IPS-20b (cell line): ENCODE results near the gene HNF1B.

Experiments used
- H3K27ac ChIP-seq: one replicate; pipeline ENCODE4 v1.5.1; 2013; ENCODE audit warnings: low read length
- H3K27me3 ChIP-seq: 2 replicates; pipeline ENCODE4 v1.6.1; 2013; ENCODE audit warnings: mild to moderate bottlenecking, low read length, inconsistent platforms; ENCODE audit not compliant: insufficient read depth
- H3K36me3 ChIP-seq: 2 replicates; pipeline ENCODE4 v1.6.1; 2013; ENCODE audit warnings: low read depth, mild to moderate bottlenecking, inconsistent platforms, low read length, moderate library complexity; ENCODE audit not compliant: insufficient read depth
- H3K4me1 ChIP-seq: 2 replicates; pipeline ENCODE4 v1.6.1; 2013; ENCODE audit warnings: mild to moderate bottlenecking, control low read depth, inconsistent platforms, low read length, moderate library complexity; ENCODE audit not compliant: insufficient read depth
- H3K4me3 ChIP-seq: 2 replicates; pipeline ENCODE4 v1.5.1; 2013; ENCODE audit warnings: mild to moderate bottlenecking, low read length, inconsistent platforms
- H3K9ac ChIP-seq: 2 replicates; pipeline ENCODE4 v1.6.1; 2013; ENCODE audit warnings: low read depth, mild to moderate bottlenecking, inconsistent platforms, low read length, moderate library complexity
- H3K9me3 ChIP-seq: 2 replicates; pipeline ENCODE4 v1.6.1; 2013; ENCODE audit warnings: mild to moderate bottlenecking, low read depth, low read length, inconsistent platforms; ENCODE audit not compliant: insufficient read depth

HNF1B gene

DNA sequence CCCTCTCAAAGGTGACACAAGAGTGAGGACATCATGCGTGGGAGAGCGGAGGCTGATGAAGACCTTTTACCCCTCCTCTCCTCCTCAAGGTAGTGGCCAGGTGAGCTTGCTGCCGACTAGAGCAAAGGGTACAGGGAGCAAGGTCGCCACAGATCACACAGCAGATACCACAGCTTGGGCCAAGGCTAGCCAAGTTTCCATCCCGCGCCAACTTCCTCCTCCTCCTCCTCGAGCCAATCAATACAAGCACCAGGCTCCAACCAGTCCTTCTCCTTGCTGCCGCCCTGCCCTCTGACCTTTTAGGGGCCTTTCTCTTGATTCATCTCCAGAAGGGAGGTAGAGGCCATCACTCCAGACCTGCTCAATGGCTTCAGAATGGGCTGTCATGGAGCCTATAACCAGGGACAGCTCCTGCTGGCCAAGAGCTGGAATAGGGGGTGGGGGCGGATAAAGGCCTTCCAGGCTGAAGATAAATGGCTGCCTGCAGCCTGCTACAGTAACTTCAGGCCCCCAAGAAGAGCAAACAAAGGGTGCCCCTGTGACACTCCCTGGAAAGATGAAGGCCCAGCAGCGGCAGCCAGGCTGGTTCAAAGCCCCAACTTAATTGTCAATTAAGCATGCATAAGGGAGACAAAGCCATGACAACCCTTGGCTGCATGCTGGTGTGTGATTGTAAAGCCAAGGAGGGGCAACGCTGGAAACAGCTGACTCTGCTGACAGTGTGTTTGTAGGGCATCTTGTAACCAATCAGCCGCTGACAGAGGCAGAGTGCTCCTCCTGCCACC lies 17.8 kb downstream of the HNF1B start:
- Histone ChIP-seq H3K27me3 (peaks cover 40% of the 10 kb centered on the region), H3K9me3 (no peaks in the 10 kb centered on the region), H3K36me3 (no peaks in the 10 kb centered on the region)

DNA sequence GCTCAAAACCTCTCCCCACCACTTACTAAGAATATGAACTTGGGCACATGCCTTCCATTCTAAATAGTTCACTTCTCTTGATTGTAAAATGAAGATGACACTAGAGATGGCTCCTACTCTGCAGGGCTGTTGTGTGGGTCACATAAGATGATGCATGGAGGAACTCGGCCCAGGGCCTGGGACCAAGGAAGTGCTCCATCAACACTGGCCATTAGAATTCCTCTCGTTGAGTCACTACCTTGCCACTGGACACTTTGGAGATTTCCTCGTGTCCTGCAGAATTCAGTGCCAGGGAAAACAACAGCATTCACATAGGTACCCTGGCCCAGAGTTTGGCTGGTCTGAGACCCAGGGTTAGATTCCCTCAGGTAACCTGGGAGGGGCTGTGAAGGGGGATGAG lies 18.6 kb downstream of the HNF1B start:
- Histone ChIP-seq H3K27ac (no peak overlapping the region), H3K4me1 (peaks cover 3% of the 10 kb centered on the region; the same call in 1 of the 2 replicates), H3K4me3 (no peak overlapping the region), H3K9me3 (no peaks in the 10 kb centered on the region), H3K27me3 (peaks cover 32% of the 10 kb centered on the region), H3K36me3 (no peaks in the 10 kb centered on the region), H3K9ac (no peak overlapping the region)

More for the DNA sequence above, 17.8 kb downstream of the HNF1B start:
- no peak overlapping the region for H3K9ac ChIP-seq
- H3K4me1 ChIP-seq = peaks cover 3% of the 10 kb centered on the region; the same call in 1 of the 2 replicates
- no peak overlapping the region for H3K4me3 ChIP-seq
- H3K27ac ChIP-seq = no peak overlapping the region

DNA sequence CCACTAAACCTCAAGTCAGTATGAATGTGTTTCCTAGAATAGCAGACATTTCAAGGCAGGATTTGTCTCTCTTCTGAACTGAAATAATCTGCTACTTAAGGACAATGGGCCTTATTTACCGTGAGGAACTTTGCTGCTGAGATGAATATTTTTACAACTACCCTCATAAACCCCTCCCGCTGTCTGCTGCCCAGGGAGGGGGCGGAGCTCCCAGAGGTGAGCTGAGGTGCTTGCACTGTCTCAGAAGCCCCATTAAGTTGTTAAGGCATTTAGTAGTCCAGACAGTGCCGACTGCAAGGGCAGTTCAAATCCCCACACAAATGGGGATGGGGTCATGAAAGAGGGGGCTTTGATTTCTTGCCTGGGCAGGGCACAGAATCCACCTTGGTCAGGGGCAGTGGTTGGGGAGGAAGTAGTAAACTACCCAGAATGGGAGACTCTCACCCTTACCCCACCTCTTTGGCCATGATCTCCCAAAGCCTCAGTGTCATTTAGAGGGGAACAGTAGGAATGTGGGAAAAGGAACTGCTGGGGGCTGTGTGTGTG lies 19.2 kb downstream of the HNF1B start:
- Histone ChIP-seq H3K4me1 (peaks cover 3% of the 10 kb centered on the region; the same call in 1 of the 2 replicates), H3K4me3 (no peak overlapping the region), H3K9ac (no peak overlapping the region), H3K36me3 (no peaks in the 10 kb centered on the region), H3K27me3 (peaks cover 26% of the 10 kb centered on the region), H3K27ac (no peak overlapping the region), H3K9me3 (no peaks in the 10 kb centered on the region)

DNA sequence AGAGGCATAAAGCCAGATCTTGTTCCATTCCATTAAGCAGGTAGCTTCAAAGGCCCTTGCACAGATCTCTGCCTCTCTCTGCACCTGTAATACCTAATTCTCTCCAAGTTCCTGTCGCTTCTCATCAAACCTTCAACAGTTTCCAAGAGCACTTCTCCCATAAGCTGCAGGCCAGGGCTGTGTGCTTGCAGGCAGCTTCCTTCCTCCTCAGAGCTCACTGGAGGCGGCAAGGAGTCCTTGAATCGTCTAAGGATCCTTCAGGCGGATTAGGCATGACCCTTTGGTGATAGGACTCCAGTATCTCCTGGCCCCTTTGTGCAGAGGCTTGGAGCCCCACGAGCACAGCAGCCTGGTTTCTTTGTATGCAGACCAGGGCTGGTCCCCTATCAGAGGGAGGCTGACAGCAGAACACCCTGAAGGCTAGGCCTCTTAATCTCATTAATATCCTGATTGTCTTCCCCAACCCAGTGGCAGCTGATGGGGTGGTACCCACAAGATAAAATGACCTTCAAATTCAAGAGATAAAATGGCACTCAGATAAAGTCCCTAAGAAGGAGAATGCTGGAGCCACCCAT lies 19.8 kb downstream of the HNF1B start:
- H3K9me3 ChIP-seq = no peaks in the 10 kb centered on the region
- H3K27ac ChIP-seq = no peak overlapping the region
- H3K27me3 ChIP-seq = peaks cover 21% of the 10 kb centered on the region
- no peaks in the 10 kb centered on the region for H3K36me3 ChIP-seq
- H3K4me3 ChIP-seq = no peak overlapping the region
- H3K9ac ChIP-seq = no peak overlapping the region
- peaks cover 3% of the 10 kb centered on the region; the same call in 1 of the 2 replicates for H3K4me1 ChIP-seq

DNA sequence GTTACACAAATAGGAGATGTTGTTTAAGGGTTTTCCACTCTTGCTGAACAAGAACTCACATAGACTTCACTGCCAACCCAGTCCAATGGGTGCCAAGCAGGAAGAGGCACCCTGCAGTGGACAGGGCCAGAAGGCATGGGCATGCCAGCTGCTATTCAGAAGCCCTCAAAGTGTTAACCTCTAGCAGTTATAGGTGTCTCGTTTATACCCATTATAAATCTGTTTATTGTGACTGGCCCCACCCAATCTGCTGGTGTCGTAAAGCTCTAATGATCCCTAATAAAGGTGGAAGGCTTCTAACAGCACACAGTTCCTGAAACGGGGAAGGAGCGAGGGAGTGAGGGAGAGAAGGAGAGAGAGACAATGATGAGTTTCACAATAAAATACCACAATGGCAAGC lies 23.9 kb downstream of the HNF1B start:
- Histone ChIP-seq H3K9me3 (no peaks in the 10 kb centered on the region), H3K36me3 (no peaks in the 10 kb centered on the region), H3K4me1 (peaks cover 10% of the 10 kb centered on the region; the same call in 1 of the 2 replicates), H3K9ac (no peak overlapping the region), H3K4me3 (no peak overlapping the region), H3K27me3 (peaks cover 2% of the 10 kb centered on the region; the same call in 1 of the 2 replicates), H3K27ac (no peak overlapping the region)

DNA sequence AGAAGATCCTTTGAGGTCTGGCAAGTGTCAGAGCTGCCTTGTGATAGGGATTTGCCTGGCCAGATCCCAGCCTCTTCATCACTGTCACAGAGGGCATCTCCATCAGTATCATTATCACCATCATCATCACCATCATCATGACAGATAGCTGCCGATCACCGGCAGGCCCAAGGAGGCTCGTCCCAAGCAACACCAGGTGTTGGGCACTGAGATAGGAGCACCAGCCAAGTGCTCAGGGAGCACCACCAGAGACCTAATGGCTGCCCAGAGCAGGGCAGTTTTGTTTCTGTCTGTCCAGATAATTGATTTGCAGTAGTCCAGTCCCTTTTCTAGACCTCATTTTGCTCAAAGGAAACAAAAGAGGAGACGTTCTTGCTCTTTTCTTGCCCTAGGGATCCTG lies 25.0 kb downstream of the HNF1B start:
- Histone ChIP-seq H3K4me3 (no peak overlapping the region), H3K4me1 (peaks cover 14% of the 10 kb centered on the region), H3K9me3 (no peaks in the 10 kb centered on the region), H3K27me3 (no peaks in the 10 kb centered on the region; the same call in 1 of the 2 replicates), H3K36me3 (no peaks in the 10 kb centered on the region), H3K27ac (no peak overlapping the region), H3K9ac (no peak overlapping the region)

DNA sequence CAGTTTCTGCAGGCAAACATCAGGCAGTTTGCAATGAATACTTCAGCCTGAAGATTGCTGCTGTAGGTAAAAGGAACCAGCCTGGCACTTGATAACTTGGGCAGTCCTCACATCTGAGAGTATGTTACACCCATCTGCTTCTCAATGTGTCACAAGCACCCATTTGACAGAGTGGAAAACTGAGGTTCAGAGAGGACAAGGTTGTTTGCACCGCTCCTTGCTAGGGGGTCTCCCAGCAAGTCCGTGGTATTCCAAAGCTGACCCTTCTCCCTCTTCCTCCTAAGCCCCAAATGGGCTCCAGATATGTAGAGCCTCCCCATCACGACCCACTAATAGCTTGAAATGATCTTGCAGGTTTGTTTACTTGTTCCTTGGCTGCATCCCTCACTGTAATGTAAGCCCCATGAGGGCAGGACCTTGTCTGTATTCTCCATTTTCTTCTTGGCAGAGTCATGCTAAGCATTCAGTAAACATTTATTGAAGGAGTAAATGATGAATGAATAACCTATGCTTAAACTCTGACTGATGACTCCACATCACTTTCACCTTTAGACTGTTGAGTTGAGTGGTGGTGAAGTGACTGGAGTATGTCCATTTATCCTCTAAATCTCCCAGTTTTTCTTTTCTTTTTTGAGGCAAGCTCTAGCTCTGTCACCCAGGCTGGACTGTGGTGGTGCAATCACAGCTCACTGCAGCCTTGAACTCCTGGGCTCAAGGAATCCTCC lies 26.4 kb downstream of the HNF1B start:
- no peak overlapping the region for H3K4me3 ChIP-seq
- H3K4me1 ChIP-seq = peaks cover 16% of the 10 kb centered on the region
- no peaks in the 10 kb centered on the region for H3K36me3 ChIP-seq
- H3K9me3 ChIP-seq = no peaks in the 10 kb centered on the region
- no peaks in the 10 kb centered on the region; the same call in 1 of the 2 replicates for H3K27me3 ChIP-seq
- no peak overlapping the region for H3K9ac ChIP-seq
- no peak overlapping the region for H3K27ac ChIP-seq

DNA sequence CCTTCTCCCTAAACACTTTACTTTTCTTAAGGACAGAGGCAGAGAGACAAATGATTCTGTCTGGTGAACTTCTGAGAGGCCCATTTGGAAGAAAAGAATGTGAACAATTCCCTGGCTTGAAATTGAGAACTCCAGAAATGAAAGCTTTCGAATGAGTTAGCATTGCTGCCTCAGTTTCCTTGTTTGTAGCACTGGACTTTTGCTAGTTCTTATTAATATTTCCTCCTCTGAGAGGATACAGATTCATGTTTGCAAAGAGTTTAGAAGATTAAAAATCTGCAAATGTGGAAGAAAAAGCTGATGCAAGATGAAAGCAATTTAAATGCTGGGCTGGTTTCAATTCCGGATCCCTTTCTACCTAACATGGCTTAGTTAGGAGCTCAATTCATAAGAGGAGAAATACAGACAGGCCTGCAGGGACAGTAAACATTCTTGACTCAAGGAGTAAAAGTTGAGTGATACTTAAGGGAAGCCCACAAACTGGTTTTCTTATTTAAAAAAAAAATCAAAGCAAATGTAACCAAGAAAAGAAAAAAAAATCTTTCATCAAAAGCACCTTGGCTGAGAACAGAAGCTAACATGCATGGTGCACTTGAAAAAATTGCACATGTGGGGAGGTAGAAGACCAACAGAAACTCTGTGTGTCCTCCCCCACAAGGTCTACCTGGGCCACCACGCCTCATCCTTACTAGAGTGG lies 27.1 kb downstream of the HNF1B start:
- H3K9ac ChIP-seq = no peak overlapping the region
- peaks cover 16% of the 10 kb centered on the region for H3K4me1 ChIP-seq
- no peak overlapping the region for H3K4me3 ChIP-seq
- no peaks in the 10 kb centered on the region for H3K9me3 ChIP-seq
- H3K36me3 ChIP-seq = no peaks in the 10 kb centered on the region
- H3K27ac ChIP-seq = no peak overlapping the region
- H3K27me3 ChIP-seq = no peaks in the 10 kb centered on the region; the same call in 1 of the 2 replicates

DNA sequence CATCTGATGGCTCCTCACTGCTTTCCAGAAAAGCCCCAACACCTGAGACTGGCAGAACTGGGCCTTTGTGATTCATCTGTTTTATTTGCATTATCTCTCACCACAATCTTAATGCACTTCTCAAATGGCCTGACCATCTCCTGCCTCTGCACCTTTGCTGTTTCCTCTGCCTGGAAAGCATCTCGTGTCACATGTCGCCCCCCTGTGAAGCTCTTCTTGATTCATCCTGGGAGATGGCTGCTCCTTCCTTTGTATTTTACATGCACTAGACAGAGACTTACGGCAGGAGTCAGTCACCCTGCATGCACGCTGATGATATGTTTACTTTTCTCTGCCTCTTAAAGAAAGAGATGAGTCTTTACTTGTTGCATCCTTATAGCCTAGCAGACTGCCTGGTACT lies 30.0 kb downstream of the HNF1B start:
- Histone ChIP-seq H3K9ac (no peak overlapping the region), H3K27me3 (no peaks in the 10 kb centered on the region; the same call in 1 of the 2 replicates), H3K4me3 (no peak overlapping the region), H3K9me3 (no peaks in the 10 kb centered on the region), H3K4me1 (peaks cover 19% of the 10 kb centered on the region), H3K36me3 (no peaks in the 10 kb centered on the region), H3K27ac (no peak overlapping the region)

DNA sequence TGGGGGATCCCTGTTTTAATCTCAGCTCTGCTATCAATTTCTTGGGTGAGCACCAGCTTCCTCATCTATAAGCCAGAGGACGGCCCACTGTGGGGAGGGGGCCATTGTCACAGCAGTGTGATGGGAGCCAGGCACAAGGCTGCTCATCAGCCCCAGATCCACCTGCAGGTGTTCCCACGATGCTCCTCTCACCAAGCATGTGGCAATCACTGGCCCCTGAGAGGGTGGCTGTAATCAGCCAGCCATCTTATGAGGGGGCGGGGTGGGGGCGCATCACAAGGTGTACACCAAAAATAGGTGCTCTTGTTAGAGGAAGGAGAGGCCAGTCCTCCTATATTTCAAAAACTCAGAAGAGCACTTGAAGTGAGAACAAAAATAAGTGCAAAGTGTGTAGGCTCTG lies 31.2 kb downstream of the HNF1B start:
- Histone ChIP-seq H3K4me1 (peaks cover 19% of the 10 kb centered on the region), H3K9me3 (no peaks in the 10 kb centered on the region)

DNA sequence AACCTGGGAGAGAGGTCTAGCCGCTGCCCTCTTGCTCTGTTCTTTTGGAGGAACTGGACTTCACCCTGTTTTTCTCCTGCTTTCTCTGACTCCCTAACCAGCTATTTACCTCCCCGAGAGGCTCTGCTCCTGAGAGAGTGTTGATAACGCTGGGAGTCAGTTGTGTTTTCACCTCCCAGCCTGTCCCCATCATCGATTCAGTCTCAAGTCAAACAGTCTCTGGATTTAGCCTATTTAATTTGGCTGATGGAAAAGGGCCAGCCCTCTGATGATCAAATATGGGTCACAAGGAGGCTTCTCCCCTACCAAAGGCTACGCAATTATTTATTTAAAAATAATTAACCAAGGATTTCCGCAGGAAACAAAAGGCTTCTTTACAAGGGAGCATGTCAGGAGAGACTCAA lies 31.8 kb downstream of the HNF1B start:
- Histone ChIP-seq H3K9ac (no peak overlapping the region), H3K27ac (no peak overlapping the region), H3K36me3 (no peaks in the 10 kb centered on the region), H3K27me3 (no peaks in the 10 kb centered on the region), H3K4me1 (peaks cover 19% of the 10 kb centered on the region), H3K9me3 (no peaks in the 10 kb centered on the region), H3K4me3 (no peak overlapping the region)

More for the DNA sequence above, 31.2 kb downstream of the HNF1B start:
- Histone ChIP-seq H3K36me3 (no peaks in the 10 kb centered on the region), H3K27ac (no peak overlapping the region), H3K27me3 (no peaks in the 10 kb centered on the region; the same call in 1 of the 2 replicates), H3K9ac (no peak overlapping the region), H3K4me3 (no peak overlapping the region)
